Astrocyte of the spinal cord (primary cell): Measurements from ENCODE around the gene DNAH3.
A peak's percentile ranks its signal among the peaks of the same experiment; 100 is the strongest.

Experiments
- DNase-seq: peaks from one replicate; pipeline ENCODE4 v3.0.0; 2011; ENCODE audit warnings: low read depth, low spot score
- H3K4me3 ChIP-seq: 2 replicates; pipeline ENCODE4 v1.5.1; 2011; ENCODE audit warnings: low read depth, mild to moderate bottlenecking, low read length, moderate library complexity
- CTCF ChIP-seq: IDR thresholded peaks from 2 replicates; pipeline ENCODE4 v1.5.1; 2012; ENCODE audit warnings: low read depth, mild to moderate bottlenecking, low read length, inconsistent platforms
- in situ Hi-C: cut with HindIII; loops from 2 replicates; pipeline ENCODE4 v1.10.0; 2017; ENCODE audit warnings: low sequenced_read_pairs

Gene DNAH3

GRCh38 chr16:21167929-21168602 is 17.4 kb upstream of the DNAH3 start:
- in situ Hi-C loops = no loop called here
- TF ChIP-seq CTCF = peak; percentile 4
- no peak overlapping the region for H3K4me3 ChIP-seq
- no peak for DNase-seq

- in situ Hi-C loops = no loop called here
- H3K4me3 ChIP-seq = no peak overlapping the region
- DNase-seq = peak; percentile 96
- TF ChIP-seq CTCF = no peak
Observed at GRCh38 chr16:21167360-21167759, 16.7 kb upstream of the DNAH3 start.

- in situ Hi-C loops = no loop called here
- no peak overlapping the region for H3K4me3 ChIP-seq
- no peak for TF ChIP-seq CTCF
- peak; percentile 65 for DNase-seq
Observed at GRCh38 chr16:21166561-21166961, 15.9 kb upstream of the DNAH3 start.

- in situ Hi-C loops = no loop called here
- H3K4me3 ChIP-seq = no peak overlapping the region
- no peak for DNase-seq
- no peak for TF ChIP-seq CTCF
Observed at GRCh38 chr16:21164521-21165168, 14.0 kb upstream of the DNAH3 start.

- no peak for TF ChIP-seq CTCF
- in situ Hi-C loops = no loop called here
- no peak overlapping the region for H3K4me3 ChIP-seq
- DNase-seq = no peak
Observed at GRCh38 chr16:21163576-21163975, 12.9 kb upstream of the DNAH3 start.

GRCh38 chr16:21162661-21163151 is 12.1 kb upstream of the DNAH3 start:
- in situ Hi-C loops = no loop called here
- no peak overlapping the region for H3K4me3 ChIP-seq
- DNase-seq = no peak
- no peak for TF ChIP-seq CTCF
